OCI-LY7 (cell line): ENCODE measurements around the gene RBM14.

Source experiments
- CTCF ChIP-seq: fragments of 200-600 bp; sonication (generic); conservative IDR thresholded peaks from 2 replicates; pipeline ENCODE4 v1.5.1; 2014; ENCODE audit warnings: mild to moderate bottlenecking, antibody characterized with exemption, low read length, moderate library complexity, mixed read lengths
- EZH2phosphoT487 ChIP-seq: fragments of 200-600 bp; sonication (generic); IDR thresholded peaks from 2 replicates; pipeline ENCODE4 v1.6.1; 2018; ENCODE audit warnings: low read depth, borderline replicate concordance, mild to moderate bottlenecking, mixed run types, antibody characterized with exemption, low read length, moderate library complexity, mixed read lengths

DNA sequence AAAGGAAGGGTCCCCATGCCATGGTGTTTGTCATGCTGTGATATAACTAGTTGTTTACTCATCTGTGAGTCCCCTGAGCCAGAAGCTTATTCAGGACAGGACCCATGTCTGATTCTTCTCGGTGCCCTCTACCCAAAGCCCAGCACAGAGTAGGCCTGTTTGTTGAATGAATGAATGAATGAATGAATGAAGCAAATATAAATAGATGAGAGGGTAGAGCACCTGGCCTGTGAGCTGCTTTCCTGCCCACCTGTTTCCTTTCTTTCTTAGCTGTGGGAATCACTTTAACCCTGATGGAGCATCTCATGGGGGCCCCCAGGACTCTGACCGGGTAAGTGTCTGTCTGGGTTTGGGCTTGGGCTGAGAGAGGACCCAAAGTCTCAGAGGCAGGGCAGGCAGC lies 16.2 kb upstream of the RBM14 start:
- TF ChIP-seq CTCF = no peak
- no peak for TF ChIP-seq EZH2phosphoT487
